Endodermal cell (in vitro differentiated cells): ENCODE results near the gene UPF1. TPM values are rescaled to one million over a fixed set of nuclear protein-coding genes. Genes with fewer than 3 reads are reported as not detected.

Source experiments
- DNase-seq: peaks from one replicate; pipeline ENCODE4 v3.0.0-alpha.2; 2017
- H3K27ac ChIP-seq: 2 replicates; pipeline ENCODE4 v1.5.1; 2013; ENCODE audit warnings: mild to moderate bottlenecking, low read depth, low read length, moderate library complexity
- H3K27me3 ChIP-seq: 2 replicates; pipeline ENCODE4 v1.6.1; 2013; ENCODE audit warnings: mild to moderate bottlenecking, low read length, moderate library complexity; ENCODE audit not compliant: insufficient read depth, control insufficient read depth, poor library complexity, severe bottlenecking
- H3K36me3 ChIP-seq: 2 replicates; pipeline ENCODE4 v1.7.0; 2013; ENCODE audit warnings: mild to moderate bottlenecking, low read length, moderate library complexity; ENCODE audit not compliant: control insufficient read depth, insufficient read depth
- H3K4me1 ChIP-seq: one replicate; pipeline ENCODE4 v1.7.0; 2013; ENCODE audit warnings: low read length; ENCODE audit not compliant: control insufficient read depth, insufficient read depth
- H3K4me3 ChIP-seq: 2 replicates; pipeline ENCODE4 v1.5.1; 2013; ENCODE audit warnings: mild to moderate bottlenecking, low read length, moderate library complexity
- H3K9ac ChIP-seq: 2 replicates; pipeline ENCODE4 v1.6.1; 2013; ENCODE audit warnings: mild to moderate bottlenecking, low read length, moderate library complexity; ENCODE audit not compliant: poor library complexity, severe bottlenecking; ENCODE audit errors: extremely low read depth
- H3K9me3 ChIP-seq: 2 replicates; pipeline ENCODE4 v1.6.1; 2013; ENCODE audit warnings: mild to moderate bottlenecking, low read length, moderate library complexity; ENCODE audit not compliant: control insufficient read depth
- H3K27ac Mint-ChIP-seq: 2 replicates; pipeline ENCODE4 v1.8.0; 2020; ENCODE audit warnings: mixed read lengths
- H3K27me3 Mint-ChIP-seq: 2 replicates; pipeline ENCODE4 v1.8.0; 2021; ENCODE audit warnings: mild to moderate bottlenecking, mixed read lengths; ENCODE audit not compliant: insufficient read depth
- H3K36me3 Mint-ChIP-seq: 2 replicates; pipeline ENCODE4 v1.8.0; 2020; ENCODE audit warnings: low read depth, mixed read lengths
- H3K4me1 Mint-ChIP-seq: 2 replicates; pipeline ENCODE4 v1.8.0; 2020; ENCODE audit warnings: mixed read lengths
- H3K4me3 Mint-ChIP-seq: 2 replicates; pipeline ENCODE4 v1.8.0; 2020; ENCODE audit warnings: mild to moderate bottlenecking, moderate library complexity, mixed read lengths
- H3K9me3 Mint-ChIP-seq: 2 replicates; pipeline ENCODE4 v1.8.0; 2020; ENCODE audit warnings: mild to moderate bottlenecking, mixed read lengths
- CTCF ChIP-seq: fragments of 200-600 bp; sonication (generic); conservative IDR thresholded peaks from 2 replicates; pipeline ENCODE4 v1.5.0; 2021; ENCODE audit warnings: antibody characterized with exemption, mild to moderate bottlenecking
- WGBS, 2 experiments: methylation state at CpG; one replicate each; pipeline versions ENCODE4 v1.1.5 to v1.1.7; 2013; ENCODE audit warnings: missing lambda C conversion rate in 2 of 2, mixed read lengths in 1 of 2; ENCODE audit not compliant: insufficient coverage in 1 of 2, insufficient read length in 1 of 2; 5-methylcytosine and 5-hydroxymethylcytosine counted together
- total RNA-seq, 2 donors: library from RNA; stranded (reverse); fragmentation: NEBNext Ultra II Directional in 1 of 2; extraction: Animal tissue kit (Norgen Biotek cat#: 25700) in 1 of 2; gene quantifications; 2 replicates in 1 of 2; 3 replicates in 1 of 2; pipeline ENCODE4 v1.2.1, GENCODE V29; 2021

The UPF1 gene
- total RNA-seq, 2 donors from 2014 or later = 82.1 to 87.3 TPM

- H3K4me3 Mint-ChIP-seq = no peak overlapping the region
- peaks cover 58% of the 10 kb centered on the region for H3K36me3 Mint-ChIP-seq
- H3K27ac ChIP-seq = no peak overlapping the region
- H3K9me3 Mint-ChIP-seq = no peaks in the 10 kb centered on the region
- no peak overlapping the region for H3K4me3 ChIP-seq
- H3K27me3 ChIP-seq = no peaks in the 10 kb centered on the region
- no peaks in the 10 kb centered on the region for H3K4me1 ChIP-seq
- TF ChIP-seq CTCF = no peak
- no peak for DNase-seq
- no peaks in the 10 kb centered on the region for H3K27me3 Mint-ChIP-seq
- no peaks in the 10 kb centered on the region for H3K9me3 ChIP-seq
- WGBS, 2 experiments = 96% methylated on average over 12 of the region's 12 CpGs
- H3K9ac ChIP-seq = no peak overlapping the region
- peaks cover 82% of the 10 kb centered on the region for H3K36me3 ChIP-seq
- no peak overlapping the region for H3K27ac Mint-ChIP-seq
- H3K4me1 Mint-ChIP-seq = no peaks in the 10 kb centered on the region
Measured at GRCh38 chr19:18861917-18862316, 30.2 kb downstream of the UPF1 start.

GRCh38 chr19:18862976-18863842, 31.4 kb downstream of the UPF1 start:
- Histone ChIP-seq H3K4me1 (no peaks in the 10 kb centered on the region), H3K27ac (no peak overlapping the region), H3K9ac (no peak overlapping the region), H3K4me3 (no peak overlapping the region), H3K36me3 (peaks cover 82% of the 10 kb centered on the region), H3K9me3 (no peaks in the 10 kb centered on the region), H3K27me3 (no peaks in the 10 kb centered on the region)
- WGBS, 2 experiments = 92 to 100% methylated on average over 21 to 33 of the region's 33 CpGs
- TF ChIP-seq CTCF = no peak
- Mint-ChIP-seq H3K9me3 (no peaks in the 10 kb centered on the region), H3K36me3 (peaks cover 58% of the 10 kb centered on the region), H3K27me3 (no peaks in the 10 kb centered on the region), H3K4me1 (no peaks in the 10 kb centered on the region), H3K4me3 (no peak overlapping the region), H3K27ac (no peak overlapping the region)
- DNase-seq = no peak

- H3K4me3 Mint-ChIP-seq = no peak overlapping the region
- no peaks in the 10 kb centered on the region for H3K27me3 ChIP-seq
- no peak overlapping the region for H3K9ac ChIP-seq
- H3K9me3 Mint-ChIP-seq = no peaks in the 10 kb centered on the region
- no peak overlapping the region for H3K27ac ChIP-seq
- no peaks in the 10 kb centered on the region for H3K4me1 Mint-ChIP-seq
- H3K4me3 ChIP-seq = no peak overlapping the region
- no peaks in the 10 kb centered on the region for H3K27me3 Mint-ChIP-seq
- H3K36me3 ChIP-seq = peaks cover 77% of the 10 kb centered on the region
- H3K36me3 Mint-ChIP-seq = peaks cover 57% of the 10 kb centered on the region
- DNase-seq = no peak
- WGBS, 2 experiments = 94 to 98% methylated on average over 10 to 16 of the region's 16 CpGs
- H3K4me1 ChIP-seq = no peaks in the 10 kb centered on the region
- no peak overlapping the region for H3K27ac Mint-ChIP-seq
- no peak for TF ChIP-seq CTCF
- no peaks in the 10 kb centered on the region for H3K9me3 ChIP-seq
Measured at GRCh38 chr19:18863843-18864362, 32.1 kb downstream of the UPF1 start.
